Uterus (tissue), 2 donors: ENCODE measurements around the gene TCF12.

Experiments used
- CTCF ChIP-seq, 4 experiments: fragments of 200-600 bp in 2 of 4; fragments of 450-650 bp in 2 of 4; sonication (generic) in 2 of 4; IDR thresholded peaks; one replicate each; pipeline ENCODE4 v1.5.1; 2016 to 2019; ENCODE audit warnings: antibody characterized with exemption in 4 of 4, mild to moderate bottlenecking in 2 of 4, moderate library complexity in 1 of 4
- POLR2A ChIP-seq, 2 donors: fragments of 450-650 bp; IDR thresholded peaks; one replicate each; pipeline ENCODE4 v1.6.1; 2016; ENCODE audit warnings: antibody characterized with exemption in 2 of 2, mild to moderate bottlenecking in 1 of 2, moderate library complexity in 1 of 2

- no peak for TF ChIP-seq POLR2A (IDR thresholded peaks at IDR 0.05)
- TF ChIP-seq CTCF (IDR thresholded peaks at IDR 0.05), result no peak
These were observed 11.7 kb upstream of the TCF12 start for GRCh38 chr15:56906766-56907165.
